ENCODE data around the gene RTN4R.

RTN4R gene

GRCh38 chr22:20254975-20255946, 12.9 kb downstream of the RTN4R start:
- no peak for DNase-seq

DNA sequence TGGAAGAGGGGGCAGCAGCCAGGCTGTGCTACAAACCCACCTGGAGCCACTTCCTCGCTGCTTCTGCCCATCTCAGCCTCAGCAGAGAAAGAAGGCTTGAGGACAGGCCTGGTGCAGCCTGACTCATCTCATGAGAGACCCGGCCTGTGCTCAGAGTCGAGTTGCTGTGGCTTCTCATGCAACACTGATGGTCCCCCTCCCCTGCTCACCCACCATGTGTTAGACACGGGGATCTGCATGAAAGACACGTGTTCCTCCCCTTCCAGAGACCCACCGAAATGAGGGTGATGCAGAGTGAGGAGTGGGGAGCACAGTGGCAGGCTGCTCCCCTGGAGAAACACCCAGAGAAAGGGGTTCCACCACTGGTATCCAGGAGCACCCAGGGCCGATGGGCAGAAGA, 15.0 kb downstream of the RTN4R start:
- DNase-seq = no peak

DNA sequence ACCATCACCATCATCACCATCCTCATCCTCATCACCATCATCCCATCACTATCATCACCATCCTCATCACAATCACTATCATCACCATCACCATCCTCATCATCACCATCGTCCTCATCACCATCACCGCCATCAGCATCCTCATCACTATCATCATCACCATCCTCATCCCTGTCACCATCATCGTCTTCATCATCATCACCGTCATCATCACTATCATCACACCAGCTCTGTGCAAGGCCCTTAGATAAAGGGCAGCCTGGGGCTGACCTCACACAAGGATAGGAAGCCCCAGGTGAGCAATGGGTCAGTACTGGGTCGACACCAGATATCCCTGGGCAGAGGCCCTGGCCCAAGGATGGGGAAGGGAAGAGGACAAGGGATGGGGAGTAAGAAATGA, 16.1 kb downstream of the RTN4R start:
- no peak for DNase-seq

DNA sequence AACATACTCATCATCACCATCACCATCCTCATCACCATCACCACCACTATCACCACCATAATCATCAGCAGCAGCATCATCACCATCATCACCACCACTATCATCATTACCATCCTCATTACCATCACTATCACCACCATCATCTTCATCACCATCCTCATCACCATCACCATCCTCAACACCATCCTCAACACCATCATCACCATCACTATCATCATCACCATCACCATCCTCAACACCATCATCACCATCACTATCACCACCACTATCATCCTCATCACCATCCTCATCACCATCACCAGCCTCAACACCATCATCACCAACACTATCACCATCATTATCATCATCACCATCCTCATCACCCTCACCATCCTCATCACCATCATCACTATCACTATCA, 16.6 kb downstream of the RTN4R start:
- no peak for DNase-seq

GRCh38 chr22:20249797-20250354, 18.2 kb downstream of the RTN4R start:
- DNase-seq = no peak

DNA sequence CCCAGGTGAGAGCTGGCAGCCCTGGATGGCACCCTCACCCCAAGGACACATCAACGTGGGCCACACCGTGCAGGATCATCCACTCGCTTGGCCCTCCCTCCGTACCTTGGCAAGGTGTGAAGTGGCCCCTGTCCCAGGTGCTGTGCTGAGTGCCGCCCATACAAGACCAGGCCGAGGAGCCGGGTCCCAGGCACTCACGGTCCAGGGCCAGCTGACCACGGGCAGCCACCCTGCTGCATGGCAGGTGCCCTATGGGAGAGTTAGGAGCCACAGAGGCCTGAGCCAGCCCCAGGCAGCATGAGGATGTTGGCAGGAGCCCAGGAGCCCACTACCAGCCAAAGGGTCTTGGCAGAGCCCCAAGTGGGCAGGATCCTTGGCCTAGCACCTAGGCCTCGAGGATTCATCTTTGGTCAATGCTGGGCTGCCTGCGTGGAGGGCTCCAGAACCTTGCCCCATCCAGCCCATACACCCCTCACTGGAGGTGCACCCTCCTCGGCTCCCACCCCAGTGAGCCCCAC, 19.6 kb downstream of the RTN4R start:
- no peak for DNase-seq

GRCh38 chr22:20247608-20248171, 20.4 kb downstream of the RTN4R start:
- DNase-seq = no peak

DNA sequence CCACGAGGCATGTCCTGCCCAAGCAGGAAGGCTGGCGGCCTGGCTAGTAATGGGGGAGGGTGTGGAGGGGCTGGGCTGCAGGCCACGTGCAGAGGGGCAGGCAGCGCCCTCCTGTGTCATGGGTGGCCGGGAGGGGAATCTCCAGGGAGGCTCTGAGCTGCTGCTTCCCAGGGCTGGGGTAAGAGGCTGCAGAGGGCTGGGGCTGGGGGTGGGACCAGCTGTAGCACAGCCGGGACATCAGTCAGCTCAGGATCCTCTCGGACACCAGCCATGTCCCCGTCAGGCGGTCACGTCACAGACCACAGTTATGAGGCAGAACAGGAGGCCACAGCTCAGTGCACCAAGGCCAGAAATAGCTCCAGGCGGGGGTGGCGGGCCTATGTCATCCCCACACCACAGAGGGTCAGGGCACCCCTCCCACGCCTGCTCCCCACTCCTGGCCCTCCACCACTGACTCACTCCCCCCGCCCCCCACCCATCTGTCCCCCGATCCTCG, 21.1 kb downstream of the RTN4R start:
- no peak for DNase-seq

- DNase-seq = no peak
These were observed 21.6 kb downstream of the RTN4R start for GRCh38 chr22:20246368-20247009.

- no peak for DNase-seq
These were observed 22.3 kb downstream of the RTN4R start for GRCh38 chr22:20245577-20246367.

- DNase-seq = peak; percentile 69
These were observed 23.2 kb downstream of the RTN4R start for GRCh38 chr22:20244691-20245576.

DNA sequence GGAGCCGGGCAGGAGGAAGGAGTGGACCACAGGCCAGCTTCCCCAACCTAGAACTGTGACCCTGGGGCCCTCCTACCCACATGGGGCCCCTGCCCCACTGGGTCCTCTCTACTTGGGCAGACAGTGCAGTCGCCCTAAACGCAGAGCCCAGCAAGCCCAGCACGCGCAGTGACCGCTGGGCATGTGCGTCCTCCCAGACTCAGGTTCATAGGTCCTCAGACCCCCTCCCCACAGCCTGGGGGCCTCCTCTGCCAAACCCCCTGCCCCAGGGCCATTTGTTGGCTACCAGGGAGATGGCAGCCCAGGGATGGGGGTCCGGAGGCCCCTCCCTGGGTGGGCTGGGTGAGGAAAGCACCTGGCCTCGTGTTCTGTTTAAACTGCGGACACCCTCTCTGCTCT, 23.9 kb downstream of the RTN4R start:
- no peak for DNase-seq

- DNase-seq = peak; percentile 71
These were observed 24.4 kb downstream of the RTN4R start for GRCh38 chr22:20243537-20244249.

DNA sequence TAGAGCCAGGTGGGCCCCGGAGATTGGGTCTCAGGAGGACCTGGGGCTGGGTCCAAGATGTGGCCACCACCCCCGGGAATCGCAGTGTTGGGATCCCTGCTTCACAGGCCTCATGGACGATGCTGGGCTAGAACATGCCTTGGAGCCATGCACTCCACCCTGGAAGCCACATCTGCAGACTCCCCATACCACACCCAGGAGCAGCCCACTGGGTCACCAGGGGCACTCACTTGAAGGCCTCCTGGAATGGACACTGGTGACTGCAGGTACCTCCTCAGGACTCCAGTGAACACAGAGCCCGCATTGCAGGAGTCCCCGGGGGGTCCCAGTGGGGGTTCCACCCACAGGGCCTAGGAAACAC, 25.0 kb downstream of the RTN4R start:
- DNase-seq = peak; percentile 55

GRCh38 chr22:20242393-20243175, 25.5 kb downstream of the RTN4R start:
- peak; percentile 61 for DNase-seq

DNA sequence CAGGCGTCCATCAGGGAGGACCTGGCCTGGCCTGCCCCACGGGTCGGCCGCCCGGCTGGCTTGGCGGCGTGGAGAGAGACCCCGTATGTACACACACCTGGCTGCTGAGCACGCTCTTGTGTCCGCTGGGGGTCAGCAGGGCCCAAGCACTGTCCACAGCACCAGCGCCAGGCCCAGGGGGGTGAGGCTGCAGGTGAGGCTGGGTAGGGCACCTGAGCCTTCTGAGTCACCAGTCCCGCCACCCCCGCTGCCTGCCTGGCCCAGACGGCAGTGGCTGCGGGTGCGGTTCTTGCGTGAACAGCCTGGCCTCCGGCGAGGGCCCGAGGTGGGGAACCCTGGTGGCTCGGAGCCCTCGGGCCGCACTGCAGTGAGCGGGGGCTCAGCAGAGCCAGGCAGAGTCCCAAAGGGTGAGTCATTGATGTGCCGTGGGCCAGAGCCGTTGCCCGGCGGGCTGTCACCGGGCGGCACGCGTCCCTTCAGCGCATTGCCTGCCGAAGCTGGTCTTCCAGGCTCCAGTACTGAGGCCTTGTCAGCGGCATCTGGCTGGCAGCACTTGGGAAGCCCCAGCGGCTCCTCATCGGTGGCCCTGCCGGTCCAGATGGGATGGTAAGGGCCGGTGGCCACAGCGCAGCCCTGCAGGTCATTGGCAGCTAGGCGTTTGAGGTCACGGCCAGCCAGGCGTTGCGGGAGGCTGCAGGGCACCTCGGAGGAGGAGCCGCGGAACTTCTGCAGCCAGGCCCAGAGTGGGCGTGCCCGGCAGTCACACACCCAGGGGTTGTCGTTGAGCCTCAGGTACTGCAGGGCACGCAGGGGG, 26.3 kb downstream of the RTN4R start:
- no peak for DNase-seq

- no peak for DNase-seq
These were observed 27.2 kb downstream of the RTN4R start for GRCh38 chr22:20240900-20241299.

DNA sequence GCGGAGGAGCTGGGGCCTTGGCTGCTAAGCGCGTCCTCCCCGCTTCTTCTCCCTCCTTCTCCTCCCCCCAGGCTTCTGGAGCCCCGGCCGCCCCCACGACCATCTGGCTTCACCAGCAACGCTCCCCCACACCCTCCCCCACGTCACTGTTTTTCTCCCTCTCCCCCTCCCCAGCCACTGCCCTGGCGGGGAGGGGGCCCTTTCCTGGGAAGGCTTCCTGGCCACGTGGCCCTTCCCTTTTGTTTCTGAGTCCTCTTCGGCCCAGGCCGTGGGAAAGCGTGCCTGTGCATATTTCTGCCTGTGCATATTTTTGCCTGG, 27.7 kb downstream of the RTN4R start:
- no peak for DNase-seq
